ENCODE results near the gene ARFGEF2.
"Not testable (repeated sequence)": the region's sequence is repeated elsewhere in the genome, so short reads cannot be mapped to it uniquely, and the experiment has no call there.

Gene ARFGEF2

DNA sequence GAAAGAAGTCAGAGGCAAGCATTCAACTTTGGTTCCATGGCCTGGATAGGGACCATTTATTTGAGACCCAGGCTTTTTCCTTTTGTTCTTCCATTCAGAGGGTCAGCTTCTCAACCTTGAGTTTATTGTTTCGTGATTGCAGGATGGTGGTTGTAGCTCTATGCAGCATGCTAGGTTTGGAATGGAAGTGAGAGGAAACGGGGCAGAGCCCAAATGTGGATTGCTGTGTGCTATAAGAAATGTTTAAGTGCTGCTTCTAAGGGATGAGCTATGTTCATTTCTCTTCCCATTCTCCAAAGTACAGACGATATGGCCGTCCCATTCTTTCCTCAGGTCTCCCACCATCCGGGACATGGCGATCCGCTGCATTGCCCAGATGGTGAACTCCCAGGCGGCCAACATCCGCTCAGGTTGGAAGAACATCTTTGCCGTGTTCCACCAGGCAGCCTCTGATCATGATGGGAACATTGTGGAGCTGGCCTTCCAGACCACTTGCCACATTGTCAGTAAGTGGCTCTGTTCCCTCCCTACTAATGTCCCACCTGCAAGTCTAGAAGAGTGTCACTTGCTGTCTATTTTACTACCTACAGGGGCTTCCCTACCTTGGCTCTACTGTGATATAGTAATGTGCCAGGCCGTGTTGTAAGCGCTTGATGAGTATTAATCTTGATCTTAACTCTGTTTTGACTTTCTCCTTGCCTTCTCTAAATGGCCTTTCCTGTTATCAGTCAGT is 88.6 kb downstream of the ARFGEF2 start:
- no peak for DNase-seq

- DNase-seq, result no peak
Measured at GRCh38 chr20:49024220-49024619, 102.7 kb downstream of the ARFGEF2 start.

GRCh38 chr20:49028177-49028576 is 106.7 kb downstream of the ARFGEF2 start:
- not testable (repeated sequence) for DNase-seq

DNA sequence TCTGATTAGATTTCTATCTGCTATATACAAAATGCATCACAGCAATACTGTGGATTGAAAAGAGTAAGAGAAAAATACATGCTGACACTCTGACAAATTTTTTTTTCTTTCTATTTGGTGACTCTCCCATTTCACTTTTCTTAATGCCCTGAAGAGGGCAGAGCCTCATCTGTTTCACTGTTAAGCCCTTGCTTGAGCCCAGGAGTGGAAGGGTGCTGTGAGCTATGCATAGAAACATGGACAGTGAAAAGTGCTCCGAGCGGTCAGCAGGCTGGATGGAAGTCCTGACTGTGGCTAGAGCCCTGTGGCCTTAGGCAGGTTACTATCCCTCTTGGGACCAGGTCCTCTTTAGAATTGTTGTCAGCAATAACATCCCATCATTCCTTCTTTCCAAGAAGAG is 107.2 kb downstream of the ARFGEF2 start:
- peak; percentile 27 for DNase-seq

DNA sequence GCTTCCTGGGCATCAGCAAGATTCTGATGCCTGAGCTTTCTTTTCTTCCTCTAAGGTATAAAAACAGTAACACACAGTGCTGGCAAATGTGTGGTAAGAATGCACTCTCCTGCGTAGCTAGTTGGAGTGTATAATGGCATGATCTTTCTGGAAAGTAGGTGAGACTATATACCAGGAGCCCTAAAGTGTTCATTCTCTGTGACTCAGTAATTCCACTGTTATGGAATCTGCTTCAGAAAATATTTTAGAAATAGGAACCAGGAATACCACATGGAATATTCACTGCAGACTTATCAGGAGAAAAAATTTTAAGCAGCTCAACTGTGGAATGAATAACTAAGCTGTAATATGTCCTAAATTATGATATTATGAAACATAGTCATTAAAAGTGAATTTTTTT is 107.7 kb downstream of the ARFGEF2 start:
- DNase-seq, result no peak

GRCh38 chr20:49030954-49031619 is 109.6 kb downstream of the ARFGEF2 start:
- no peak for DNase-seq

GRCh38 chr20:49032455-49032854 is 110.9 kb downstream of the ARFGEF2 start:
- no peak for DNase-seq

GRCh38 chr20:49034070-49034732 is 112.7 kb downstream of the ARFGEF2 start:
- peak; percentile 21 for DNase-seq

DNA sequence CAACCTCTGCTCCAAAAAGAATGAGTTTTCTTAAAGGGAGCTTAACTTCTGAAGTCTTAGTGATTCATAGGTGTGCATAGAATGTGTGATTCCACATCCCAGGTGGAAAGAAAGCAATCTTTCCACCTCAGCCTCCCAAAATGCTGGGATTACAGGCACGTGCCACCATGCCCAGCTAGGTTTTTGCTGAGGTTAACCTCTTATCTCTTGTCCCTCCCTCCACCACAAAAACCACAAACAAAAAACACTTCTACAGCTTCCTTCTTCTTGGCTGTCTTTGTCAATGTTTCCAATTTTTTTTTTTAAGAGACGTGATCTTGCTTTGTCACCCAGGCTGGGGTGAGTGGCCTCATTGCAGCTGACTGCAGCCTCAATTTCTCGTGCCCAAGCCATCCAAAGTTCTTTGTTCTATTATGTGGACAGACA is 116.5 kb downstream of the ARFGEF2 start:
- DNase-seq, result no peak

- no peak for DNase-seq
Measured at GRCh38 chr20:49039854-49040253, 118.3 kb downstream of the ARFGEF2 start.

DNA sequence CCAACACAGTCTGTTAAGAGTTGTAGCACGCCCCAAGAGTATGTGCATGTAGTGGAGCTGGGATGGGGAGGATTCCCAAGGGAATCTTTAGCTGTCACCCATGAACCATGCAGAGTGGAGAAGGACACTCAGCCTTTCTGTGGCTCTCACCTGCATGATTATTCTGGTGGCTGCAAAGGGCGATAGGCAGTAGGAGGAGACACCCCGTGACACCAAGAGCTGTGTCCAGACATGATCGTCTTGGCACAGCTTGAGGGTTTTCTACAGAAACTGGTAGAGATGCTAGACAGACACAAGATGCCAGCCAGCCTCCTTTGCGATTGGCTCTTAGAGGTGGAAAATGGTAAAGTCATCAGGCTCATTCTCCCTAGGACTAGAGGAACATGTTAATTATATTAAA is 121.5 kb downstream of the ARFGEF2 start:
- DNase-seq, result peak; percentile 51

GRCh38 chr20:49045440-49046086 is 124.1 kb downstream of the ARFGEF2 start:
- DNase-seq, result peak; percentile 56

DNA sequence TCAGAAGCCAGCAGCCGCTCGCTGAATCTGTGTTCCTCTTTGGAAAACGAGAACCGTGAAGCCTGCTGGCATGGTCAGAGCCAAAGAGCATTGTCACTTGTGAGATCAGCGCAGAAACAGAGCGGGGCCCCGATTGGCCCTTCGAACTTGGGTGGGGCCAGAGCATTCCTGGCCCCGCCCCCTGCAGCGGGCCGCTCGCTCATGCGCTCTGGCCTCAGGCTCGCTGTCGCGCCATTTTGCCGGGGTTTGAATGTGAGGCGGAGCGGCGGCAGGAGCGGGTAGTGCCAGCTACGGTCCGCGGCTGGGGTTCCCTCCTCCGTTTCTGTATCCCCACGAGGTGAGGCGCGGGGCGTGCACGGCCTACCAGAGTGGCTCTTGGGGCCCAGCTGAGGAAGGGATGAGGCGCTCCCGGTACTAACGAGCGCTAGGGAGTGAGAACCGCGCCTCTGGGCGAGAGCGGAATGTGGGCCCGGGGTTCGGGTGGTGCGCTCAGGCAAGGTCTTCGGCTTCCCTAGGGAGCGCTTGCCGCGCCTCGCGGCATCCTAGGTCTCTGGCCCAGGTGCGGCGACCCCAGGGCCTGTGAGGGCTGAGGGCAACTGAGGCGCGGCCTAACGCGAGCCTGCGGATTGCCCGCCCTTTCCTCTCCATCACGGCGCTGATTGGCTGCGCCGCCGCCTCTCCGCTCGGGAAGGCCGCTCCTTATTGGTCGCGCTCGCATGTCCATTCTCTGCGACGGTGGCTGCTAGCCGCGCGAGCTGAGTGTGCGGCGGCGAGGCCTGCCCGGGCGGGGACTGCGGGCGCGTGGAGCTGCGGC is 124.8 kb downstream of the ARFGEF2 start, which contains the start of gene CSE1L:
Gene CSE1L, plus strand, starts transcription at position 226 of the 814 bp plus-strand sequence. CDS start 12,152 bp downstream, outside the sequence.
- DNase-seq, result peak; percentile 98

DNA sequence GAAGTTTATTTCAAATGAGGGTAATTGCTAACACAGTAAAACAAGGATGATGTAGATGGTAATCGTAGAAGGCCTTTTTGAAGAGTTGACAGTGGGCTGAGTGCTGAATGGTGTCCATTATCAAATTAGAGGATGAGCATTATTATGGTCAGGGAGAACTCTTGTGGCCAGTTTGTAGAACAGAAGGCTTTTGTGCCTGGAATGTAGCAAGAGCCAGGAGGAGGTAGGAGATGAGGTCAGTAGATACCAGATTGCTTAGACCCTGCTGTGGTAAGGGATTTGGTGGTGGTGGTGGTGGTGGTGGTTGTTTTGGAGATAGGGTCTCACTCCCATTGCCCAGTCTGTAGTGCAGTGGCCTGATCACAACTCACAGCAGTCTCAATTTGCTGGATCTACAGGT is 130.8 kb downstream of the ARFGEF2 start:
- no peak for DNase-seq

GRCh38 chr20:49054056-49054643 is 132.6 kb downstream of the ARFGEF2 start:
- DNase-seq, result no peak

GRCh38 chr20:49063279-49063678 is 141.8 kb downstream of the ARFGEF2 start:
- DNase-seq, result no peak

GRCh38 chr20:49074521-49074920 is 153.0 kb downstream of the ARFGEF2 start:
- DNase-seq, result no peak

- no peak for DNase-seq
Measured at GRCh38 chr20:49078310-49078709, 156.8 kb downstream of the ARFGEF2 start.

GRCh38 chr20:49082295-49082694 is 160.8 kb downstream of the ARFGEF2 start:
- not testable (repeated sequence) for DNase-seq
